ENCODE data around the gene OR10G7.
A peak's percentile ranks its signal among the peaks of the same experiment; 100 is the strongest.

The OR10G7 gene

GRCh38 chr11:124072147-124072546, 31.0 kb upstream of the OR10G7 start:
- no peak overlapping the region for H3K27ac ChIP-seq (ENCODE audit: low read depth, low read length)
- H3K9me3 ChIP-seq (ENCODE audit: insufficient read depth, low read length) = no peaks in the 10 kb centered on the region
- no peaks in the 10 kb centered on the region for H3K79me2 ChIP-seq (ENCODE audit: insufficient read depth, low read length)
- H3K9me2 ChIP-seq (replicated peaks; ENCODE audit: insufficient read depth, low read length) = no peaks in the 10 kb centered on the region
- H4K20me1 ChIP-seq (ENCODE audit: low read depth, low read length) = no peaks in the 10 kb centered on the region
- no peak overlapping the region for H3K4me3 ChIP-seq (ENCODE audit: insufficient read depth, low read length, poor library complexity, severe bottlenecking)
- H3F3A ChIP-seq (ENCODE audit: insufficient read depth) = no peaks in the 10 kb centered on the region
- no peak overlapping the region for H3K9ac ChIP-seq (ENCODE audit: low read length)
- H3K4me2 ChIP-seq (ENCODE audit: low read depth, low read length, poor library complexity, severe bottlenecking) = no peak overlapping the region
- H2AFZ ChIP-seq (ENCODE audit: low read depth, low read length, severe bottlenecking) = no peak overlapping the region
- no peak for TF ChIP-seq EZH2phosphoT487 (conservative IDR thresholded peaks at IDR 0.05; ENCODE audit: low read length)
- no peak for TF ChIP-seq CTCF (IDR thresholded peaks at IDR 0.05; ENCODE audit: insufficient read depth, low read length, poor library complexity, severe bottlenecking)
- H3K36me3 ChIP-seq (ENCODE audit: low read length) = no peaks in the 10 kb centered on the region
- no peaks in the 10 kb centered on the region for H3K27me3 ChIP-seq (ENCODE audit: low read length)

GRCh38 chr11:124071623-124071948, 30.5 kb upstream of the OR10G7 start:
- no peaks in the 10 kb centered on the region for H3K9me2 ChIP-seq (replicated peaks; ENCODE audit: insufficient read depth, low read length)
- H3K9ac ChIP-seq (ENCODE audit: low read length) = no peak overlapping the region
- H3K27ac ChIP-seq (ENCODE audit: low read depth, low read length) = no peak overlapping the region
- no peaks in the 10 kb centered on the region for H3K27me3 ChIP-seq (ENCODE audit: low read length)
- H4K20me1 ChIP-seq (ENCODE audit: low read depth, low read length) = no peaks in the 10 kb centered on the region
- H3K4me3 ChIP-seq (ENCODE audit: insufficient read depth, low read length, poor library complexity, severe bottlenecking) = no peak overlapping the region
- H3K79me2 ChIP-seq (ENCODE audit: insufficient read depth, low read length) = no peaks in the 10 kb centered on the region
- no peaks in the 10 kb centered on the region for H3F3A ChIP-seq (ENCODE audit: insufficient read depth)
- no peak overlapping the region for H3K4me2 ChIP-seq (ENCODE audit: low read depth, low read length, poor library complexity, severe bottlenecking)
- H3K9me3 ChIP-seq (ENCODE audit: insufficient read depth, low read length) = no peaks in the 10 kb centered on the region
- no peak for TF ChIP-seq CTCF (IDR thresholded peaks at IDR 0.05; ENCODE audit: insufficient read depth, low read length, poor library complexity, severe bottlenecking)
- TF ChIP-seq EZH2phosphoT487 (conservative IDR thresholded peaks at IDR 0.05; ENCODE audit: low read length) = no peak
- H3K36me3 ChIP-seq (ENCODE audit: low read length) = no peaks in the 10 kb centered on the region
- H2AFZ ChIP-seq (ENCODE audit: low read depth, low read length, severe bottlenecking) = no peak overlapping the region

- Histone ChIP-seq H3K27ac (ENCODE audit: low read depth, low read length) (no peak overlapping the region), H3K9me2 (replicated peaks; ENCODE audit: insufficient read depth, low read length) (no peaks in the 10 kb centered on the region), H3K4me2 (ENCODE audit: low read depth, low read length, poor library complexity, severe bottlenecking) (peak overlapping the region; percentile 38), H3K4me3 (ENCODE audit: insufficient read depth, low read length, poor library complexity, severe bottlenecking) (no peak overlapping the region), H3K9ac (ENCODE audit: low read length) (no peak overlapping the region), H3K36me3 (ENCODE audit: low read length) (no peaks in the 10 kb centered on the region), H3K79me2 (ENCODE audit: insufficient read depth, low read length) (no peaks in the 10 kb centered on the region), H3K9me3 (ENCODE audit: insufficient read depth, low read length) (no peaks in the 10 kb centered on the region), H3K27me3 (ENCODE audit: low read length) (no peaks in the 10 kb centered on the region), H4K20me1 (ENCODE audit: low read depth, low read length) (no peaks in the 10 kb centered on the region), H3F3A (ENCODE audit: insufficient read depth) (no peaks in the 10 kb centered on the region), H2AFZ (ENCODE audit: low read depth, low read length, severe bottlenecking) (no peak overlapping the region)
- TF ChIP-seq EZH2phosphoT487 (conservative IDR thresholded peaks at IDR 0.05; ENCODE audit: low read length) (no peak), CTCF (IDR thresholded peaks at IDR 0.05; ENCODE audit: insufficient read depth, low read length, poor library complexity, severe bottlenecking) (peak; percentile 64)
Observed at GRCh38 chr11:124070915-124071622, 29.9 kb upstream of the OR10G7 start.

All from SU-DHL-6 (cell line).